Fibroblast of peridontal ligament (primary cell): Measurements from ENCODE around the gene SEMA6A.
"Not testable (repeated sequence)": the region's sequence is repeated elsewhere in the genome, so short reads cannot be mapped to it uniquely, and the experiment has no call there.

Source experiments
- DNase-seq: peaks from one replicate; pipeline ENCODE4 v3.0.0-alpha.2; 2010; ENCODE audit errors: extremely low read depth

Gene SEMA6A

DNA sequence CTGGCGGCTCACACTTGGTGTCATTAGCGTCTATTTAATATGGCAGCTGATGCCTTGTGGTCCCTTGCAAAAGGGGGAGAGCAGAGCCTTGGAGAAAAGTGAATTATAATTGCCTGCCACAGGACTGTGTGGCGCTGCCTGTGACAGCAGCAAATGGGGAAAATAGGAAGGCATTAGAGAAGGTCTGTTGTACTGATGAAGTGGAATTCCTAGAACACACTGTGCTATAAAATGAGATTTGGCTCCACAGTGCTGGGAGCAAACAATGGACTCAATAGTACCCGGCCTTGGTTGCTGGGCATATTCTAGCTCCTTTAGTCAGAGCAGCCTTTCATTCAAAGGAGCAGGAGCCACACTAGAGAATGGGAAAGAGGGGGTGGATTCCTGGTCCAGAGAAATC is 21.3 kb downstream of the SEMA6A start:
- DNase-seq: no peak

DNA sequence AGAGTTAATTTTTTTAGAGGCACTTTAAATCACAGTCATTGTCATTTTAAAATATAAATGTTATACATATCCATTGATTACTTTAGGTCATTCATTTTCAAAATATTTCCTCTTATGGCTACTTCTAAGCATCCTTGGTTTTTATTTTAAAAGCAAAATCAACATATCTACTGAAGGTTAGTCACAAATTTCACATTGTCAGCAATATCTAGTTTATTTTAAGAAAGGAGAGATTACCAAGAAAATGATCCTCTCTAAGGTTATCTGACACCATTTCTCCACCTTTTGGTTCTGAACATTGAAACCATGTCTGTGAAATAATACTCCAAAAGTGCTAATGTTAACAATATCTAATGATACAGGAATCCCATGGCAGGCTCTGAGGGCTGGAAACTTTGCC is 24.5 kb downstream of the SEMA6A start:
- no peak for DNase-seq

DNA sequence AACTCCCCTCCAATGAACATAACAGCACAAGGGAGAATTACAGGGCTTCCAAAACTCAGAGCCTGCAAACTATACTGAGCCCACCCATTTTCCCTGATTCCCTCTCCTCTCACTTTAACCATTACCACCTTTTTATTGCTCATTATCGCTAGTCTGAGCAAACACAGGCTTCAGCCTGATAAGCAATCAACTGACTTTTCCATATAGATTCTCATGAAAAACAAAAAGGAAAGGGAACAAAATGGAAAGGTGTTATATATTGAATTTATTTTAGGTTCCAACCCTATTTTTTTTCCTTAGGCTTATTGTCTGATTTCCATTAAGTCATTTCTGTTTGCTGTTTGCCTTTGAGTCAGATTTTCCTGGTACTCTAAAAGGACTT is 27.9 kb downstream of the SEMA6A start:
- DNase-seq: no peak

DNA sequence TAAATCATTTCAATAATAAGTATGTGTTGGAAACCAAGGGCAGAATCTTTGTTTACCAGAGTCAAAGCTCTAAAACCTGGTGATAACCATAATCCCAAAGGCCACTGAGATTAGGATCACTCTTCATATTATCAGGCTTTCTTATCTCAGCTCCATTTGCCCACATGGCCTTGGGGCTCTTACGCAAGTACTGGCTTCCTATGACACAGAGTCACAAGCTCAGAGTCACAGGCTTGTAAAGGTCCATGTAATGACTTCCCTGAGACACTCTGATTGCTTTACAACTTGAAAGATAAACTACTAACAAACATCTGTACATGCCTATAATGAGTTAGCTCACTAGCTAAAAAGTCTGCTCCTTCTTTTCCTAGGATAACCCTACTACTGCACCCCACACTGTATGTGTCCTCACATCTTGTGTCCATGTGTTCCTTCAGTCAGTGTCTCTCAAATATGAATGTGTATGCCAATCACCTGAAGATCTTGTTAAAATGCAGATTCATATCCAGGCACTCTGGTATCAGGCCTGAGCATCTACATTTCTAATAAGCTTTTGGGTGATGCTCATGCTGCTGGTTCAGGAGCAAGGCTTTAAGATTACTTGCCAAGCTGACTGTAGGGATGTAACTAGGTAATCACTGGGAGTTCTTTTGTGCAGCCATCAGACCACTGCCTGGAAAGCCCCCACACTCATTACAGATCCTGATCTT is 28.4 kb downstream of the SEMA6A start:
- no peak for DNase-seq

DNA sequence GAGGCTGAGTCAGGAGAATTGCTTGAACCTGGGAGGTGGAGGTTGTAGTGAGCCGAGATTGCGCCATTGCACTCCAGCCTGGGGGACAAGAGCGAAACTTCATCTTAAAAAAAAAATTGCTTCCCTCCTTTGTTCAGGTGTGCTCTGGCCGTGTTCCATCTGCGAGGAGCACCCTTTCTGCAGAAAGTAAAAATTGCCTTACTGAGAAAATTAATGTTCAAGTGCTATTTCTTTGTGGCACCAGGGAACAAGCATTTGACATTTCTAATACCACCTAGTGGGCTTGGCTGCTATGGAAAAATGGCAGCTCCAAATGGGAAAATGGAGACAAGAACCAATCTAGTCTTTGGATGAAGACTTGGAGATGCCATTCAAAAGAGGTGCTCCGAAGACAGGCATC is 29.2 kb downstream of the SEMA6A start:
- not testable (repeated sequence) for DNase-seq

DNA sequence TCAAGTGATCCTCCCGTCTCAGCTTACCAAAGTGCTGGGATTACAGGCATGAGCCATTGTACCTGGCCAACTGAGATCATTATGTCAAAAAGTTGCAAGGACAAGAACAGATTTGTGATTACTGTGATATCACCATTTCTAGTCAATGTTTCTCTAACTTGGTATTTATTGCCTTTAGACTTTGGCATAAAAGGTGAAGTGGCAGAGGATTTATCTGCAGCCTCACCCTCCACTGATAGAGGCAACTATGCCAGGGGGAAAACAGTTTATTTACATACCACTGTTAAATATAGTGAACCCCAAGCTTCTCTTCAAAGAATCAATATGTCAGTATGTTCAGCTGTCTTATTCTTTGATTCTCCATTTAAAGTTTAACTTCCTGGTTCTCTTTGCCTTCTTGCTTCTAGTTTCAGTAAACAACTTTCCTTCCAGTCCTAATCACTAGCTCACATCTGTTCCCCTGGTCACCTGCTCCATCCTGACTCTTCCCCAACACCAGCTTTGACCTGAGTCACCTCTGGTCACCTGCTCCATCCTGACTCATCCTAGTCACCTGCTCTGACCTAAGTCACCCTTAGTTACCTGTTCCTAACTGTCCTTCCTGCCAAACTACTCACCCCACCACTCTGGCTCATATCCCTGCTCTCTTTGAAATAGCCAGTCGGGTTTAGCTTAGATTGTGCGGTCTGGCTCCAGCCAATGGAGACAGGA is 29.9 kb downstream of the SEMA6A start:
- no peak for DNase-seq

DNA sequence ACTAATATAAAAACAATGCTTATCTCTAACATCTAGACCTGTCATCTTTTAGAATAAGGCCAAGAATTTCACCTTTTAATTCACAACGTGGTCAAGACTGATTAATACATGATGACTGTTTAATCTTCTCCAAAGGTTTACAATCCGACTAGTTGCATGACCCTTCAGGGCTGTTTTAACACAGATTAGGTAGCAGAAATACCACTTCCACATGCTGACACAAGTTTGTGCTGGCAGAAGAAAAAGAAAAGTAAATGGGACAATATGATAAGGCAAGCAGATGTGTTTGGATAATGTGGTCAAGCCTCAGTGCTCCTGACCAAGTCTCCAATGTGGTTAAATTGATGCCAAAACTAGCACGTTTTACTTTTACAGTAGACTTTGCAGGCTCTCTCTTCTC is 31.1 kb downstream of the SEMA6A start:
- peak; percentile 8 for DNase-seq

DNA sequence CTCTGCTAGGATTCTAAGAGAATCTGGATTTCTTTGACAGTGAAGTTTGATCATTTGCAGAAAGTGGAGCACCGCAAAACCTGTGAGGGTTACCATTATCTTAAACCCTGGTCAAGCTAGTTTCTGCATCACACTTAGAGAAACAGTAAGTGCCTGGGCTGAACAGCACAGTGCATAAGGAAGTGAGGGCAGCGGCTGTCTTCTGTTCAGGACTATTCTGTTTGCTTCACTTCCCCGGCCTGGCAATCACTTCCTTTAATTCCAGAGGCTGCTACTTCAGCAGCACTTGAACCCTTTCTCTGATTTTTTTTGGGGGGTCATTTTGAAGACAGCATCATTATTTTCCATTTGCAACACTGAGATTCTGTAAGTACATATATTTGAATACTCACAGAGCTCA is 32.0 kb downstream of the SEMA6A start:
- DNase-seq: no peak

DNA sequence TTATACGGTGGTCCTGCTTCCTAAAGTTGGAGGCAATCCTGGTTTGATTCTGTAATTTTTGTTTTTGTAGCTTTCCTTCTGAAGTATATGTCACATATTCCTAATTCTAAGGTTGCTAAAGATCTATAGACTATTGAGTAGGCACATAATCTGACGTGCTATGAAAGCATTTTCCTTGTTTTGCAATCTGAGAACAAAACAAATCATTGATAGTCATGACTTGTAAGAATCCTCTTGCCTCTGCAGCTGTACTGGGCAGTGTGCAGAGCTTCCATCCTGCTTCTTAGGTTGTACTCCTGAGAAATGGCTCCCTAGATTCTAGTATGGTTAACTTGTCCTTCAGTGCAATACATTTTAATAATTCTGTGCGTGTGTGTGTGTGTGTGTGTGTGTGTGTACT is 35.4 kb downstream of the SEMA6A start:
- no peak for DNase-seq

DNA sequence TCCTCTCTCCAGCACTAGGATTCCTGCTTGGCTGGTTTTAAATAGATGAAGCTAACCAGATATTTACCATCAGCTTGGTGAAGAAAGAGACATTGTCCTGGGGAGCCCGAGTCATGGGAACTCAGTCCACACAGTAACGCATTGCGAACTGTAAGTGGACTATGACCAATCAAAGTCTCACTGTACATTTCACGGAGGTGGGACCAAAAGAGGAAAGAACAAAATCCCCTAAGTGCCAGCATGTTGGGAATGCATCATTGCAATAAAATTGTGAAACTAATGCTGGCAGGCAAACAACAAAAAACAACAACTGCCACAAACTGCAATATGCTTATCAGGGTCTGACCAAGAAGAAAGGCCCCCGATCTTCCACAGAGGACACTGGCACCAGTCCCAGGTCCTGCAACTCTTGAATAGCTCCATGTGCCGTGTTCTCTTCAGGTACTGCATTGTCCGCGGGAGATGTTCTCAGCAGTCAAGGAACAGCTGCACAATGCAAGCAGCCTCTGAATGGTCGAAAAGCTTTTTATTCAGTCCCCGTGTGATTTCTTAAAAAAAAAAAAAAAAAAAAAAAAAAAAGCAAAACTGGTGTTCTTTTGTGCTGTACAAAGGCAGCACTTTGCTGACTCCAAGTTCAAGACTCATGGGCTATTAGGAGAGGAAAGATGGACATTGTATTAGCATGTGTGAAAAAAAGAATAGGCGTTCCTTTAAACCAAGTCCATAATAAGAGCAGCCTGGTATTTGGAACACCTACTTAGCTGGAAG is 38.1 kb downstream of the SEMA6A start:
- no peak for DNase-seq

DNA sequence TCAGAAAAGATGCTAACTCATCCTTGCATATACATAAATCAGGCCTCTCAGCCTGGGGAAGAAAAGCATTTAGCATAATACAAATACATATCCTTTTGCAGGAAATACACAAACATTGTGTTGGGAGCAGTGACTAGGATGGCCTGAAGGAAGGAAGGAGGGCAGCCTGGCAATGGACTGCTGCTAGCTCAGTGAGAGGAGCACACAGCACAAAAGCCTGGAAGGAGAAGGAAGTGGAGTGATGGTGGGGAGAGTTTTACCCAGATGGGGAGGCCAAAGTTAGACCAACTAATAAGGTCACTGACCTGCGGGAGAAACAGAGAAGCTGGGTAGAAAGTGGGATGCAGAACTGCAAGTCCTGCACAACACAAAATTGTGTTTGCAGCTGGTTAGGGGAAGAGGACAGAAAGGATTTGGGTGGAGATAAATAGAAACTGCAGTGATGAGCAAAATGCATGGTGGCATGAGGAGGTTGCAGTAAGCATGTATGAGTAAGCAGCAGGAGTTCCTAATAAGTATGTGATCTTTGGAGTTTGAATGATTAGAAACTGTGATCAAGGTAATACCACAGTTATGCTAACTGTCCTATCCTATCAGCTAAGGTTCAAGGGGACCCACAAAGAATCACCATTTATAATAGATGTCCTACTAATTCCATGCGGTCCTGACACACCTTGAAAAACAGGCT is 39.5 kb downstream of the SEMA6A start:
- DNase-seq: no peak

DNA sequence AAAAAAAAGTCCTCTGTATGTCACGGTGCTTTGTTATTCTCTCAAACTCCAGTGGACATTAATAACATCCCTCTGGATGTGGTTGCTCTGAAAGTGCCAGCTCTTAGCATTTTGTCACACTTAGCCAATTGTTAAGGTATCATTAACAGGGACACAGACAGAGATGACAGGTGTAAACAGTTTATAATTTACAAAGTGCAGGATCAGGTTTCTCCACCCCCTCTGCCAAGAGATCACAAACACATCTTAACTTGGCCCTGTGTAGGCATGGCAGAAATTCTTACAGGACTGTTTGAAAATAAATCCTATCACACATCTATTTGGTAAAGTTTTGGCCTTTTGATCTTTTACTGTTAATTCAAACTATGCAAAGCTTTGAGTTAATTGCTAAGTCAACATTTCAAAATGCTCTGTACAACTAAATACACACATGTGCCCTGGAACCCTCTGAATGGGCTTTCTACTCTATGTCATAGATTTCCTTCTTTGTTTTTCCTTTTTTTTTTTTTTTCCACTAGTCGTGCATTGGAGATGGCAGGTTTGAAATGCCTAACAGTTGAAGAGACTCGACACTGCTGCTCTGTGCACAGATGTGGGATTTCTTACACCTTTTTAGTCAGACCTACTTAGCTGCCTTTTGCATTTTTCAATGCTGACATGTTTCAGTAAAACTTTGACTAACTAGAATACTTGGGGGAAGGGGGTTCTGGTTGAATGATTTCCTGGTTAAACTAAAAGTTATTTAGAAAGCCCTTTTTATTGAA is 41.7 kb downstream of the SEMA6A start:
- DNase-seq: no peak

DNA sequence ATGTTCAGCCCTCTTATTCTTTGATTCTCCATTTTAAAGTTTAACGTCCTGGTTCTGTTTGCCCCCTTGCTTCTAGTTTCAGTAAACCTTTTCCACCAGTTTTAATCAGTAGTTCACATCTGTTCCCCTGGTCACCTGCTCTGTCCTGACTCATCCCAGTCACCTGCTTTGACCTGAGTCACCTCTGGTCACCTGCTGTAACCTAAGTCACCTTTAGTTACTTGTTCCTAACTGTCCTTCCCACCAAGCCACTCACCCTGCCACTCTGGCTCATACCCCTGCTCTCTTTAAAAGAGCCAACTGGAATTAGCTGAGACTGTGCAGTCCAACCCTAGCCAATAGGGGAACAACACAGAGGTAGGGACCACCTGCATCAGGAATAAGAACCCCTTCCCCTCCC is 43.0 kb downstream of the SEMA6A start:
- DNase-seq: no peak

DNA sequence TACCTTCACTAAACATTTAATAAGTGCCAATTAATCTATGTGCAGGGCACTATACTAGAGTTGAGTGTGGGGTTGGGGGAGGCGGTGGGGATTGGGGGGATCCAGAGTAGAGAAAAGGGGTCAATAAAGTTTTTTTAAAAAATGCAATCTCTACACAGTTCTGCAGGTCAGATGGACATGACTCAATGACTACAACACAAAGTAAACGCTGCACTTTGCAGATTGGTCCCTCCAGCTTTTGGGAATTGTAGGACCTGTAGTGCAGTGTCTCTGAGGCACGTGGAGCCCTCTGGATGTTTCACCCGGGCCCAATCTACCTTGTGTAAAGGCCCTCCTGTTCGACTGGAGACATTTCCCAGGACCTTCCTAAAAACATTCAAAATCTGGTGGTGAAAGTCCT is 43.5 kb downstream of the SEMA6A start:
- DNase-seq: no peak

DNA sequence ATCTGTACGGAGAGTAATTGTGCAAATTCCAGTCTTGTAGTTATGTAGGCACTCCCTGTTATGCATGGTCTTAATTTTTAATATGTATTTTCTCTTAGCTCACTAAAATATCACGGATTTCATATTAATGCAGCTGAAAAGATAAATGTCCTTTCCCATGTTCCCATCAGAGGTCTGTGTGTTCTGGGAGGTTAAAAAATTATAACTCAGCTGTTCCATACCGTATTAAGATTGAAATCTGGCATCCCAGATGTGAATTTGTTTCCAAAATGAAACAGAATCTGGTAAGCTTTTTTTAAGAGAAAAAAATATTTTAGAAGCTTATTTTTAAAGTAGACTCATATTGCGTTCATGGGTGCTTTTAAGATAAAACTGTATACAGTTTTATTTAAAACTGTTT is 44.3 kb downstream of the SEMA6A start:
- no peak for DNase-seq

DNA sequence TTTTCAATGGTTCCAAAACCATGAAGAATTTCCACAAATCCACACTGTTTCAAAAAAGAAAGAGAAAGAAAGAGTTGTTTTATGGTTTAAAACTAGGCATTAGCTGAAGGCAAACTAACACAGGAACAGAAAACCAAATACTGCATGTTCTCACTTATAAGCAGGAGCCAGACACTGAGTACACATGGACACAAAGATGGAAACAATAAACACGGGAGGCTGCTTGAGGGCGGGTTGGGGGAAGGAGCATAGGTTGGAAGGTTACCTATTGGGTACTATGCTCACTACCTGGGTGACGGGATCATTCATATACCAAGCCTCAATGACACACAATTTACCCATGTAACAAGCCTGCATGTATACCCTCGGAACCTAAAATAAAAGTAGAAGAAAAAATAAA is 45.0 kb downstream of the SEMA6A start:
- DNase-seq: no peak

DNA sequence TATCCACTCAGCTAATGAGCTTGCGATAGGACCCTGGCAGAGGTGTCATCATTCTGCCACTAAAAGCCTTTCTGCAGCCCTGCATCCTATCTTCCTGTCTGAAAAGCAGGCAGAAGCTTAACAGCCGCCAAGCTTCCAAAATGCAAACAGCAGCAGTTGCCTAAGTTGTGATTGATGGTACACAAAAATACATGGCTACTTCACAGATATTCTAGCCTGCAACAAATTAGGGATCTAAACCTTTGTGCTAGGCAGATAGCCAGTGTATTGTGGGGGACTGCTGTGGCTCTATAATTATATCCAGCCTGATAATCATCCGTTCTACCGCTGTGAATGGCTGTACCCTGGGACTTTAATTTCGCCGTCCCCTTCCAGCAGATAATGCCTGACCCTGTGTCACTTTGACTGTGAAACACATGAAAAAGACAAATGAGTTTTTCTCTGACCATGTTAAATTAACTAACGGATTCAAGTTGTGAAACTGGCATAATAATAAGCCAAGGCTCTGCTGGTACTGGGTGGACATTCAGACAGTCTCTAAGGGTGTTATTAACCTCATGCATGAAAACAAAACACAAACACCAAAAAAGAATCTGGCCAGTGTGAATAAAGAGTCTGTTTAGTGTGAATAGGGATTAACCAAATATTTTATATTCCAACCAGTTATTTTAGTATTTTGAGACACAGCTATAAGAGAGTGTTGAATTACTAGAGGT is 45.9 kb downstream of the SEMA6A start:
- no peak for DNase-seq

DNA sequence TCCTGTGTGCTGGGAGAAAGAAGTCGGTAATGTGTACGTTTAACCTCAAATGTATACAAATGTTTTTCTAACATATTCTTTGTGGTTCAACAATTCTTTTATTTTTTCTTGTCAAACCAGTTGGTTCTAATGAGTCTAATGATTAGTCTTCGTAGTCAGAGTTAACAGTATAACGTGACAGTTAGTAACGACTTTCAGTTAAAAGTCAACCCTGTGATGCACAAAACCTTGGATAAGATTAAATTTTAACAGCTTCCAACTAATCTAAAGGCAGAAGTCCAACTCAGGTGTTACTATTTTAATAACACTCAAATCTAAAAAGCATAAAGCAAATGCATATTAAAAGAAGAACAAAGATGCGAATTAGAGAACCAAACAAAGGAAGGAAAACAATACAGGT is 47.0 kb downstream of the SEMA6A start:
- no peak for DNase-seq

DNA sequence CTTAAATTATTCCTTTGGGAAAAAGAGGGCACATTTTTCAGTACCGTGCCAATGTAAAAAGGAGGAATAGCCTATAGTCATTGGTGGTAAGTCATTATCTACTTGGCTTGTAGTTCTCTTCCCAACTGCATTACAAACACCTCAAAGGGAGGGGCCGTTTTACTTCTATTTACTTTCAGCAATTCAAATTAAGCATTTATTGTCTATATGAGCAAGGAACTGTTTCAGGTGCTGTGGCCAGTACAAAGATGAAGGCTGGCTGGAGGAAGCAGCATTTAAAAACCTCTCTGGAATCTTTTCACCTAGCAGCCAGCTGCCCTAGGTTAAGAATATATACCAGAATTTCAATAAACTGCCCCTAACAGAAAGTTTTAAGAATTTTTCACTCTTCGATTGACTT is 48.9 kb downstream of the SEMA6A start:
- DNase-seq: no peak

DNA sequence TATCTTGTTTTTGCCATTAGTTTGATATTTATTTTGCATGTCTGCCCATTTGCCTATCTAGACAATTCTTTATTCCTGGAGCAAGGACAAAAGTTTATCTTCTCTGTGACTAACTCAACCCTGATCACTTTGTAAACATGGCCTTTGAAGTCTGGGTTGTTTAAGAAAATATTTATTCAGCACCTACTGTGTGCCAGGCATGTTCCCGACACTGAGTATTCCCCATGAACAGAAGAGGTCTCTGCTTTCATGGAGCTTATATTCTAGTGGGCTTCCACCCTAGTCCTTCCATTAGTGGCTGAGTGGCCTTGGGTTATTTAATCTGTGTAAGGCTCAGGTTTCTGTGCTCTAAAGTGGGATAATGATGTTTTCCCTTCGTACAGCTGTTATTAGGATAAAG is 49.7 kb downstream of the SEMA6A start:
- no peak for DNase-seq
